Memory B cell (primary cell): ENCODE measurements around the gene ARHGAP6.
"Not testable (repeated sequence)": the region's sequence is repeated elsewhere in the genome, so short reads cannot be mapped to it uniquely, and the experiment has no call there.

Source experiments
- ATAC-seq: fragments of 150-1000 bp; cut with Tn5 transposase; 2 replicates; pipeline ENCODE4 v1.10.0; 2021; ENCODE audit warnings: low read depth, mild to moderate bottlenecking, moderate library complexity
- DNase-seq, 2 donors: peaks; one replicate each; pipeline ENCODE4 v3.0.0; 2022; ENCODE audit warnings: low spot score in 2 of 2
- H3K27ac Mint-ChIP-seq: one replicate; pipeline ENCODE4 v1.8.0; 2022; ENCODE audit warnings: mild to moderate bottlenecking, moderate library complexity, mixed read lengths
- H3K27me3 Mint-ChIP-seq: one replicate; pipeline ENCODE4 v1.8.0; 2022; ENCODE audit warnings: mixed read lengths
- H3K36me3 Mint-ChIP-seq: one replicate; pipeline ENCODE4 v1.8.0; 2022; ENCODE audit warnings: mild to moderate bottlenecking, mixed read lengths
- H3K4me1 Mint-ChIP-seq: one replicate; pipeline ENCODE4 v1.8.0; 2022; ENCODE audit warnings: mixed read lengths
- H3K4me3 Mint-ChIP-seq: one replicate; pipeline ENCODE4 v1.8.0; 2022; ENCODE audit warnings: mild to moderate bottlenecking, moderate library complexity, mixed read lengths
- H3K9me3 Mint-ChIP-seq: one replicate; pipeline ENCODE4 v1.8.0; 2022; ENCODE audit warnings: mixed read lengths

Gene ARHGAP6

GRCh38 chrX:11267425-11267824 is 398.3 kb downstream of the ARHGAP6 start:
- H3K36me3 Mint-ChIP-seq = no peaks in the 10 kb centered on the region
- H3K27ac Mint-ChIP-seq = no peak overlapping the region
- peaks cover 1% of the 10 kb centered on the region for H3K9me3 Mint-ChIP-seq
- H3K4me1 Mint-ChIP-seq = peaks cover 14% of the 10 kb centered on the region
- DNase-seq = no peak
- H3K27me3 Mint-ChIP-seq = no peaks in the 10 kb centered on the region
- ATAC-seq = no peak
- no peak overlapping the region for H3K4me3 Mint-ChIP-seq

GRCh38 chrX:11266573-11267003 is 399.1 kb downstream of the ARHGAP6 start:
- Mint-ChIP-seq H3K36me3 (no peaks in the 10 kb centered on the region), H3K27ac (no peak overlapping the region), H3K9me3 (peaks cover 1% of the 10 kb centered on the region), H3K4me1 (peaks cover 14% of the 10 kb centered on the region), H3K4me3 (no peak overlapping the region), H3K27me3 (no peaks in the 10 kb centered on the region)
- ATAC-seq (no peak), DNase-seq (no peak)

GRCh38 chrX:11265352-11265751 is 400.4 kb downstream of the ARHGAP6 start:
- Mint-ChIP-seq H3K36me3 (no peaks in the 10 kb centered on the region), H3K27ac (no peak overlapping the region), H3K27me3 (no peaks in the 10 kb centered on the region), H3K4me1 (peaks cover 13% of the 10 kb centered on the region), H3K4me3 (no peak overlapping the region), H3K9me3 (peaks cover 1% of the 10 kb centered on the region)
- DNase-seq = no peak
- no peak for ATAC-seq

GRCh38 chrX:11264925-11265324 is 400.8 kb downstream of the ARHGAP6 start:
- Mint-ChIP-seq H3K9me3 (peaks cover 1% of the 10 kb centered on the region), H3K36me3 (no peaks in the 10 kb centered on the region), H3K4me3 (no peak overlapping the region), H3K4me1 (peaks cover 10% of the 10 kb centered on the region), H3K27ac (no peak overlapping the region), H3K27me3 (no peaks in the 10 kb centered on the region)
- no peak for ATAC-seq
- no peak for DNase-seq

- DNase-seq (no peak), ATAC-seq (no peak)
- H3K27ac Mint-ChIP-seq = no peak overlapping the region
- H3K4me3 Mint-ChIP-seq = no peak overlapping the region
- peaks cover 19% of the 10 kb centered on the region for H3K4me1 Mint-ChIP-seq
- H3K27me3 Mint-ChIP-seq = no peaks in the 10 kb centered on the region
- no peaks in the 10 kb centered on the region for H3K36me3 Mint-ChIP-seq
- peaks cover 1% of the 10 kb centered on the region for H3K9me3 Mint-ChIP-seq
These were observed 404.5 kb downstream of the ARHGAP6 start for GRCh38 chrX:11261260-11261659.

GRCh38 chrX:11259437-11259836 is 406.3 kb downstream of the ARHGAP6 start:
- H3K27ac Mint-ChIP-seq = no peak overlapping the region
- DNase-seq (no peak), ATAC-seq (no peak)
- no peaks in the 10 kb centered on the region for H3K27me3 Mint-ChIP-seq
- H3K36me3 Mint-ChIP-seq = peaks cover 2% of the 10 kb centered on the region
- H3K4me3 Mint-ChIP-seq = no peak overlapping the region
- H3K9me3 Mint-ChIP-seq = peaks cover 1% of the 10 kb centered on the region
- H3K4me1 Mint-ChIP-seq = peaks cover 20% of the 10 kb centered on the region

GRCh38 chrX:11257711-11258110 is 408.0 kb downstream of the ARHGAP6 start:
- ATAC-seq (no peak), DNase-seq (no peak)
- H3K27me3 Mint-ChIP-seq = no peaks in the 10 kb centered on the region
- H3K36me3 Mint-ChIP-seq = peaks cover 2% of the 10 kb centered on the region
- no peak overlapping the region for H3K27ac Mint-ChIP-seq
- peaks cover 15% of the 10 kb centered on the region for H3K4me1 Mint-ChIP-seq
- H3K4me3 Mint-ChIP-seq = no peak overlapping the region
- H3K9me3 Mint-ChIP-seq = no peaks in the 10 kb centered on the region

- peaks cover 2% of the 10 kb centered on the region for H3K36me3 Mint-ChIP-seq
- peaks cover 15% of the 10 kb centered on the region for H3K4me1 Mint-ChIP-seq
- H3K27ac Mint-ChIP-seq = no peak overlapping the region
- H3K27me3 Mint-ChIP-seq = no peaks in the 10 kb centered on the region
- ATAC-seq (no peak), DNase-seq (no peak)
- no peak overlapping the region for H3K4me3 Mint-ChIP-seq
- no peaks in the 10 kb centered on the region for H3K9me3 Mint-ChIP-seq
These were observed 408.4 kb downstream of the ARHGAP6 start for GRCh38 chrX:11257290-11257689.

- peaks cover 15% of the 10 kb centered on the region for H3K4me1 Mint-ChIP-seq
These were observed 411.2 kb downstream of the ARHGAP6 start for GRCh38 chrX:11254417-11255109.

GRCh38 chrX:11244636-11245035 is 421.1 kb downstream of the ARHGAP6 start:
- H3K27me3 Mint-ChIP-seq = no peaks in the 10 kb centered on the region
- DNase-seq = no peak
- peaks cover 5% of the 10 kb centered on the region for H3K36me3 Mint-ChIP-seq
- peaks cover 6% of the 10 kb centered on the region for H3K4me1 Mint-ChIP-seq
- no peaks in the 10 kb centered on the region for H3K9me3 Mint-ChIP-seq
- no peak for ATAC-seq
- no peak overlapping the region for H3K4me3 Mint-ChIP-seq
- H3K27ac Mint-ChIP-seq = no peak overlapping the region

More at GRCh38 chrX:11254417-11255109, 411.2 kb downstream of the ARHGAP6 start:
- Mint-ChIP-seq H3K36me3 (peaks cover 6% of the 10 kb centered on the region), H3K9me3 (no peaks in the 10 kb centered on the region), H3K27me3 (no peaks in the 10 kb centered on the region), H3K4me3 (no peak overlapping the region), H3K27ac (no peak overlapping the region)
- DNase-seq (no peak), ATAC-seq (no peak)

- H3K4me1 Mint-ChIP-seq = peaks cover 6% of the 10 kb centered on the region
- H3K27ac Mint-ChIP-seq = no peak overlapping the region
- no peak overlapping the region for H3K4me3 Mint-ChIP-seq
- H3K9me3 Mint-ChIP-seq = no peaks in the 10 kb centered on the region
- no peak for ATAC-seq
- H3K27me3 Mint-ChIP-seq = no peaks in the 10 kb centered on the region
- peaks cover 5% of the 10 kb centered on the region for H3K36me3 Mint-ChIP-seq
- no peak for DNase-seq
These were observed 423.0 kb downstream of the ARHGAP6 start for GRCh38 chrX:11242704-11243103.

- H3K36me3 Mint-ChIP-seq = peaks cover 5% of the 10 kb centered on the region
- DNase-seq = no peak
- no peaks in the 10 kb centered on the region for H3K9me3 Mint-ChIP-seq
These were observed 424.0 kb downstream of the ARHGAP6 start for GRCh38 chrX:11241720-11242119.

GRCh38 chrX:11239230-11239629 is 426.5 kb downstream of the ARHGAP6 start:
- H3K27ac Mint-ChIP-seq = no peak overlapping the region
- DNase-seq (no peak), ATAC-seq (no peak)
- no peaks in the 10 kb centered on the region for H3K27me3 Mint-ChIP-seq
- peaks cover 2% of the 10 kb centered on the region for H3K4me1 Mint-ChIP-seq
- H3K9me3 Mint-ChIP-seq = no peaks in the 10 kb centered on the region
- no peak overlapping the region for H3K4me3 Mint-ChIP-seq
- H3K36me3 Mint-ChIP-seq = peaks cover 5% of the 10 kb centered on the region

More at GRCh38 chrX:11241720-11242119, 424.0 kb downstream of the ARHGAP6 start:
- no peak overlapping the region for H3K27ac Mint-ChIP-seq
- H3K4me3 Mint-ChIP-seq = no peak overlapping the region
- no peaks in the 10 kb centered on the region for H3K27me3 Mint-ChIP-seq
- H3K4me1 Mint-ChIP-seq = peaks cover 6% of the 10 kb centered on the region
- no peak for ATAC-seq

- H3K4me1 Mint-ChIP-seq, DNase-seq, H3K36me3 Mint-ChIP-seq, H3K4me3 Mint-ChIP-seq, H3K9me3 Mint-ChIP-seq, ATAC-seq, H3K27me3 Mint-ChIP-seq, H3K27ac Mint-ChIP-seq: not testable (repeated sequence)
These were observed 430.3 kb downstream of the ARHGAP6 start for GRCh38 chrX:11235377-11235776.
